8988T (cell line): Measurements from ENCODE around the gene NTM.
"Not testable (repeated sequence)": the region's sequence is repeated elsewhere in the genome, so short reads cannot be mapped to it uniquely, and the experiment has no call there.

Source experiments
- DNase-seq: peaks from one replicate; pipeline ENCODE4 v3.0.0; 2011

Gene NTM

DNA sequence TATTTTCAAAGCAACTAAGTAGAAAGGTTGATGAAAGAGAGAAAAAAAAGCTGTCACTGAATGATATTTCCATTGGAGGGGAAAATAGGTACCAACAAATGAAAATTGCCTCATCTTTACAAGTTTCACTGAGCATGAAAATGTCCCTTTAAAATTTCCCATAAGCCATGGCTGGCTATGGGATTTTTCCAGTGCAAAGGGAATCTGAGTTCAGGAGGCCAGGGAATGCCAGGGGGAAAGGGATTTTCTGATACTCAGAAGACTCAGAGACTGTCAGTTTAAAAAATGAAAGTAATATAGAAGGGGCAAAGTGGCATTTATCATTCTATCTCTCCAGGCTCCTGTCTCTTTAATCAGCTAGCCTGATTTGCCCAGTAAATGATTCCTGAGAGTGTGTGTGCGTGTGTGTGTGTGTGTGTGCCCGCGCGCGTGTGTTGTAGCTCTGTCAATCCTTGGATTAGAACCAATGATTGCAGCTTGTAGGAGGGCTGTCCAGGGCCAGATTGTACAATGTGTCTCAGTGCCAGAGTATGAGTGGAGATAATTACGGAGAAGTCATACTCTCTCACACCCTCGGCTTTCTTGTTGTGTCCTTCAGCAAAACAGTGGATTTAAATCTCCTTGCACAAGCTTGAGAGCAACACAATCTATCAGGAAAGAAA lies at the start of gene NTM:
Gene NTM, plus strand, starts transcription at position 526 of the 662 bp plus-strand sequence.
- DNase-seq = no peak

GRCh38 chr11:131324921-131325570 lies 45.4 kb upstream of the NTM start:
- DNase-seq = no peak

DNA sequence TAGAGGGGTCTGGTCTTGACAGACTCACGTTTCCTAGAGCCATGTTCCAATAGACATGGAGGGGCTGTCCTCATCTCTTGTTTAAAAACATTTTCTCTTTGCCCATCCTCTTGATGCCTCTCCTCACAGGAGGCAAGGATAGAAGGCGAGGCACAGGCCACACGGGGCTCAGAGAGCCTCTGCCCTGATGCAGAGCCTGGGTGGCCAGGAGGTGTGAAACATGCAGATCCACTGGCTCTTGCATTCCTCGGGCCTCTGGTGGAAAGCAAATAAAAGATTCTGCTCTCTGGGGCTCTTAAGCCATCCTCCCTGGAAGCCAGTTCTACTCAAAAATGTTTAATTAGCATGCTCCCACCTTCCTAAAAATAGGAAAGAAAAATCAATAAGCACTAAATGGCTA lies 43.6 kb upstream of the NTM start:
- DNase-seq = no peak

- no peak for DNase-seq
Measured at GRCh38 chr11:131327421-131327820, 43.0 kb upstream of the NTM start.

DNA sequence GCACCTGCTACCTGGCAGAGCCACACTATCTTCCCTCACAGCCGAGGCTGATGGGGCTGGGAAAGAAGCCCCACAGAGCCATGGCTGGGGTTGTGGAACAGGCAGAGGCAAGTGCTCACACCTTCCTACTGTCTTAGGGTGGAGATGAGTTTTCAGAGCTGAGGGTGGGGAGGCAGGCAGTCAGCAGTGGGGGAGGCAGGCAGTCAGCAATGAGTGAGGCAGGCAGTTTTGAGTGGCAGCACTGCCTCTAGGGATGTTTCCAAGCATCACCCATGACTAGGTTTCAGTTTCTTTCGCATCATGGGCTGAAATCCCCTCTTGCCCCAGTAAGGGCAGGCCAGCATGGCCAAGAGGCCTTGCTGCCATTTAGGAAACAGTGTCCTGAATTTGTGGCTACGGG lies 41.6 kb upstream of the NTM start:
- no peak for DNase-seq

GRCh38 chr11:131331010-131331409 lies 39.4 kb upstream of the NTM start:
- no peak for DNase-seq

DNA sequence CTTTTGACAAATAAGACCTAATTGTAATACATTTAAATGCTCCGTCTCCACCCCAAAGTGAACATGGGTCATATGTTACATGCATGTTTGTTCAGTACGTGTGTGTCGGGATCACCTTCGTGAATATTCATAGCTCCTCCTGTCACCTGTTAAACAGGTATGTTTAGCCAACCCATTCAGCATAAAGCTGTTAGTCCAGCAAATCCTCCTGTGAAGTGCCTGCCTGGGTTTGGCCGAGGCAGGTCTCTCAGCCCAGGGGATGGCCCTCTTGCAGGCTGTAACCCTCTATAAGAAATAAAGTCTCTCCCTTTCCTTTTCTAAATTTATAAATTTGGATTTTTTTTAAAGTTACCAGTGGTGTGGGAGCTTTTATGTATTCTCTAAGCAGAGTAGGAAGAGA lies 38.9 kb upstream of the NTM start:
- DNase-seq = no peak

DNA sequence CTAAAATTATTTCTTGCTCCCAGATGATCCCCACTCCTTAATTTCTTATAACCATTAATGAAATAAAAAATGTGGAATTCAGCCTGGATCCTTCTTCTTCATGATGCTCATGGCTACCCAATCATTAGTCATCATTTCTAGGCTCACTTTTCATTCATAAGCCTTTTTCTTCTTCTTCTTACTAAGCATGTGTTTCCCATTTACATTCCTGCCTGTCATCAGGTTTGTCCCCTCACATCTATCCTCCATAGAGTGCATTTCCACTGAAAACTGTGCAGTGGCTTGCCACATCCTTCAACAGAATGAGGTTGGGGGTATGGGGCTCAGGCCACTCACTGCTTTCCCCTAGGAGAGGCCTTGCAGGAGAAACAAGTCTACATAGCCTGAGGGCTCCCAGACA lies 35.8 kb upstream of the NTM start:
- no peak for DNase-seq

- DNase-seq = not testable (repeated sequence)
Measured at GRCh38 chr11:131341900-131342299, 28.5 kb upstream of the NTM start.

- not testable (repeated sequence) for DNase-seq
Measured at GRCh38 chr11:131342442-131342841, 28.0 kb upstream of the NTM start.

- no peak for DNase-seq
Measured at GRCh38 chr11:131345406-131345805, 25.0 kb upstream of the NTM start.

GRCh38 chr11:131349368-131350086 lies 20.9 kb upstream of the NTM start:
- DNase-seq = no peak

GRCh38 chr11:131350872-131351271 lies 19.5 kb upstream of the NTM start:
- DNase-seq = no peak

GRCh38 chr11:131351848-131352247 lies 18.6 kb upstream of the NTM start:
- no peak for DNase-seq

GRCh38 chr11:131353766-131354165 lies 16.6 kb upstream of the NTM start:
- no peak for DNase-seq

- DNase-seq = no peak
Measured at GRCh38 chr11:131354251-131354701, 16.1 kb upstream of the NTM start.

GRCh38 chr11:131356206-131356605 lies 14.2 kb upstream of the NTM start:
- no peak for DNase-seq

- no peak for DNase-seq
Measured at GRCh38 chr11:131365329-131365930, 5.0 kb upstream of the NTM start.

- no peak for DNase-seq
Measured at GRCh38 chr11:131370901-131371790, 731 bp downstream of the NTM start.

DNA sequence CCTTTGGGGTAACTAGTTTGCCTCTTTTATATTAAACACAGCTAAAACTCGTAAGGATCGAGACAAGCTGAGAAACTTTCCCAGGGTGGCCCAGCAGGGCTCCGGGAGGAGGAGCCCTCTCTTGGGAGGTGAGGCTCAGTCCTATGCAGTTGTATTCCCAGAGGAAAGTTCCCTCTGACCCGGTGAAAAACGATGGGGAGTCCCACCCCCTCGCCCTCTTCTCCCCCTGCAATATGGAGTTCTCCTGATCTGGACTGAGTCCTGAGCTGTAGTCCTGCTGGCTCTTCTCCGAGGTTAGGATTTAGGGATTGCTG lies 1.3 kb downstream of the NTM start:
- DNase-seq = no peak

DNA sequence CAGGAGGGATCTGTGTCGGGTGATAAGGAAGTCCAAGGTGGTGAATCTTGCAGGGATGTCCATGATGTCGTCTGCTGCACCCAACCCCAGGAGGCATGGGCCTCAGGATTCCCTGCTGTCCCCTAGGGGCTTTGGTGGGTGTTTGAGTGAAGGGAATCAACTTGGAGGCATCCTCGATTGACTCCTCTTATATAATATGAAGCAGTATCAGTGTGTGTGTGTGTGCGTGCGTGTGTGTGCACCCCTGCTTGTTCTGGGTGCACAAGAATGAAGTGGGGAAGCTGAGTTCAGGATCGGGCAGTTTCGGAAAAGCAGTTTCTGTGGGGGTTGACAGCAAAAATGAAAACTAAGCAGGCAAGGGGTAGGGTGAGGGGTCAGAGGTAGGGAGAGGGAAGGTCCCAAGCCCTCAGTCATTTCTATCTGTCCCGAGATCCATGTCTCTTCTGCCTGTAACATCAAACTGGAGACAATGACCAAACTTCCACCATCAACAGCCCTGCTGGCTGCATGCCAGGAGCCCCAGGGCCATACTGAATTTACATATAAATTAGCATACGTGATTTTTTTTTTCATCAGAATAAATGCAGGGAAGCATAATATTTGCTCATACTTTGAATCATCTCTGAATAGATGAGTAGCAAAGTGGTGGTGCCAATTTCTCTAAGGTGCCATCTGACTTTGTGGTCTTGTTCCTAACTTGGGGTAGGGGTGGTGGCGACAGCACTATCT lies 2.0 kb downstream of the NTM start:
- DNase-seq = no peak

DNA sequence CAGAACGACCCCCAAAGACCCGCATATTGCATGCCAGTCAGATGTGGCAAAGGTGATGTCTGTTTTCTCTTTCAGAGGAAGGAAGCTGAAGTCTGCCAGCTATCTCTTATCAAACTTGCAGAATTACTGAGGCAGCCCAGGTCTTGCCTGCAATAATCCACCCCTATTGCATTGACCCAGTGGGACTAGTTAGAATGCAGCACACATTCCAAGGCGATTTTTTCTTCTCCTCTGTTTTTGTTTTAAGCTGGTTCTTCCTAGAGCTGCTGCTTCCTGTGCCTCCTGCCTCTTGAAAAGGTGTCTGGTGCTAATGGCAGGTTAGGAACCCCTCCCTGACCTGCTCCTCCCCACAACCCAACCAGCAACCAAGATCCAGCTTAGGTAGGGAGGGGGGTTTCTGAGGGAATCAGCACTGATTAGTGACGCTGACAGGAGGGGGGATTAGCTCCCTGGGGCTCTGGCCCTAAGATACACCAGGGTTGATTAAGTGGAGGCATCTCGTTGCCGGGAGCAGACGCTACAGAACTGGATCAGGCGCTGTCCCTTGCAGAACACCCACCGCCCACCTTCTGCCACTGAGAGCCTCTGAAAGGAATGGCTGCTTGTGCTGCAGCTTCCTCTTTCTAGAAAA lies 2.8 kb downstream of the NTM start:
- DNase-seq = no peak
